Measurements from ENCODE around the gene TFDP3. TPM values are rescaled to one million over a fixed set of nuclear protein-coding genes. Genes with fewer than 3 reads are reported as not detected.

Gene TFDP3
- total and polyA plus RNA-seq, 7 donors = not detected

- Histone ChIP-seq H3K27me3 (no peaks in the 10 kb centered on the region), H3K9me3 (no peaks in the 10 kb centered on the region), H3K4me3 (no peak overlapping the region), H3K27ac (no peak overlapping the region), H3K36me3 (no peaks in the 10 kb centered on the region), H3K4me1 (no peaks in the 10 kb centered on the region)
- intact Hi-C loops (cut with DNase I) = no loop called here
- TF ChIP-seq EP300 (IDR thresholded peaks at IDR 0.05) (no peak), POLR2A (IDR thresholded peaks at IDR 0.05) (no peak), POLR2AphosphoS5 (IDR thresholded peaks at IDR 0.05) (no peak), CTCF (IDR thresholded peaks at IDR 0.05) (no peak)
- DNase-seq = no peak
- WGBS, 2 donors = 87 to 88% methylated on average over 10 of the region's 10 CpGs
Observed at GRCh38 chrX:133190877-133191738, 27.0 kb downstream of the TFDP3 start.

- H3K4me1 ChIP-seq = no peaks in the 10 kb centered on the region
- WGBS, 2 donors = 82 to 83% methylated on average over 8 of the region's 8 CpGs
- no peak overlapping the region for H3K4me3 ChIP-seq
- H3K36me3 ChIP-seq = no peaks in the 10 kb centered on the region
- H3K27ac ChIP-seq = no peak overlapping the region
- no peaks in the 10 kb centered on the region for H3K27me3 ChIP-seq
- TF ChIP-seq EP300 (IDR thresholded peaks at IDR 0.05) (no peak), CTCF (IDR thresholded peaks at IDR 0.05) (no peak), POLR2A (IDR thresholded peaks at IDR 0.05) (no peak), POLR2AphosphoS5 (IDR thresholded peaks at IDR 0.05) (no peak)
- intact Hi-C loops (cut with DNase I) = no loop called here
- H3K9me3 ChIP-seq = no peaks in the 10 kb centered on the region
- no peak for DNase-seq
Observed at GRCh38 chrX:133189195-133189594, 29.0 kb downstream of the TFDP3 start.

GRCh38 chrX:133188631-133189030, 29.5 kb downstream of the TFDP3 start:
- Histone ChIP-seq H3K4me1 (no peaks in the 10 kb centered on the region), H3K27ac (no peak overlapping the region), H3K27me3 (no peaks in the 10 kb centered on the region), H3K4me3 (no peak overlapping the region), H3K9me3 (no peaks in the 10 kb centered on the region), H3K36me3 (no peaks in the 10 kb centered on the region)
- TF ChIP-seq CTCF (IDR thresholded peaks at IDR 0.05) (no peak), POLR2A (IDR thresholded peaks at IDR 0.05) (no peak), EP300 (IDR thresholded peaks at IDR 0.05) (no peak), POLR2AphosphoS5 (IDR thresholded peaks at IDR 0.05) (no peak)
- no peak for DNase-seq
- intact Hi-C loops (cut with DNase I) = no loop called here
- WGBS, 2 donors = 83 to 85% methylated on average over 3 of the region's 3 CpGs

- Histone ChIP-seq H3K27ac (no peak overlapping the region), H3K4me1 (no peaks in the 10 kb centered on the region), H3K9me3 (no peaks in the 10 kb centered on the region), H3K4me3 (no peak overlapping the region), H3K27me3 (no peaks in the 10 kb centered on the region), H3K36me3 (no peaks in the 10 kb centered on the region)
- DNase-seq = no peak
- intact Hi-C loops (cut with DNase I) = no loop called here
- WGBS, 2 donors = 19 to 73% methylated on average over 2 of the region's 2 CpGs
- TF ChIP-seq POLR2AphosphoS5 (IDR thresholded peaks at IDR 0.05) = no peak
- no peak for TF ChIP-seq EP300 (IDR thresholded peaks at IDR 0.05)
- TF ChIP-seq POLR2A (IDR thresholded peaks at IDR 0.05) = no peak
- no peak for TF ChIP-seq CTCF (IDR thresholded peaks at IDR 0.05)
Observed at GRCh38 chrX:133185938-133186337, 32.2 kb downstream of the TFDP3 start.

All from sigmoid colon (tissue), 7 donors.